Right lobe of liver (tissue), 4 donors: ENCODE data around the gene WFIKKN2.

ENCODE experiments used
- CTCF ChIP-seq, 4 donors: fragments of 200-600 bp in 3 of 4; fragments of 450-650 bp in 1 of 4; IDR thresholded peaks; one replicate each; pipeline versions ENCODE4 v1.5.1 to v1.8.0; 2016 to 2022; ENCODE audit warnings: antibody characterized with exemption in 4 of 4, mild to moderate bottlenecking in 2 of 4
- POLR2A ChIP-seq: fragments of 450-650 bp; IDR thresholded peaks from one replicate; pipeline ENCODE4 v1.6.1; 2017; ENCODE audit warnings: antibody characterized with exemption, mild to moderate bottlenecking
- donor health status: DM: no; HTN: no; CAD: no.
- donor health status: DM: no; HTN: no; CAD: no.
- donor health status: DM: no; HTN: yes; CAD: no.

GRCh38 chr17:50863221-50863843, 27.9 kb downstream of the WFIKKN2 start:
- peak; percentile 47 to 59 (median 50) for TF ChIP-seq CTCF (IDR thresholded peaks at IDR 0.05)
- TF ChIP-seq POLR2A, result no peak
